Measurements from ENCODE around the gene VSTM2B. TPM values are rescaled to one million over a fixed set of nuclear protein-coding genes. Genes with fewer than 3 reads are reported as not detected.

The VSTM2B gene
- total and polyA plus RNA-seq, 7 experiments from 2014 or later: 0.24 TPM; not detected in 6

- peak within 1 kb of the TSS; percentile 95 to 100 (median 98) for H3K4me3 Mint-ChIP-seq
- ATAC-seq: peak; percentile 89
- peaks cover 12 to 16% of the 10 kb centered on the region in 2 donors for H3K4me1 ChIP-seq (ENCODE audit: control insufficient read depth in 2 of 2, insufficient read depth in 2 of 2, low read length in 2 of 2)
- H3K27ac ChIP-seq (ENCODE audit: low read depth, low read length): peak within 1 kb of the TSS; percentile 91
- H3K9me3 Mint-ChIP-seq: peaks cover 0 to 5% (median 0%) of the 10 kb centered on the region in 11 donors
- H3K4me3 ChIP-seq (ENCODE audit: low read length): peak within 1 kb of the TSS; percentile 81
- H3K36me3 Mint-ChIP-seq: peaks cover 5 to 21% (median 9%) of the 10 kb centered on the region in 5 donors
- H3K9me3 ChIP-seq (ENCODE audit: control insufficient read depth in 2 of 3, low read length in 3 of 3): no peaks in the 10 kb centered on the region
- H3K36me3 ChIP-seq (ENCODE audit: control insufficient read depth in 2 of 3, insufficient read depth in 3 of 3, low read length in 3 of 3): peaks cover 3 to 25% (median 9%) of the 10 kb centered on the region in 3 experiments
- H3K4me1 Mint-ChIP-seq: peaks cover 14 to 40% (median 26%) of the 10 kb centered on the region in 7 donors
- H3K27me3 Mint-ChIP-seq: peaks cover 0 to 5% (median 0%) of the 10 kb centered on the region in 5 donors
- ChIA-PET POLR2A (interaction anchor here (0.7 to 9.9 kb wide), 39 partner anchors 9 to 1812 kb away, joined by 3 to 198 read pairs (median 7); partner anchors contain the start of genes C19orf12, PLEKHF1 and URI1), CTCF (interaction anchor here (0.6 to 3.5 kb wide), 11 partner anchors 56 to 266 kb away, joined by 3 to 39 read pairs (median 10); partner anchors contain the start of genes C19orf12 and PLEKHF1)
- DNase-seq: peak; percentile 96 to 98 (median 97)
- H3K27me3 ChIP-seq (ENCODE audit: control insufficient read depth in 2 of 2, insufficient read depth in 2 of 2, low read length in 2 of 2): no peaks in the 10 kb centered on the region
- peak within 1 kb of the TSS; percentile 100 for H3K27ac Mint-ChIP-seq
- intact Hi-C loops (cut with micrococcal nuclease): loop anchor here (1.0 to 10.0 kb wide), 13 partner anchors 19 to 1811 kb away; partner anchors contain the start of genes UQCRFS1 (in 2 of the 2), URI1 (in 2 of the 2) and CCNE1 (in 1 of the 2)
Measured at GRCh38 chr19:29605653-29606419, 80.0 kb downstream of the VSTM2B start, which contains the start of gene POP4. Gene POP4, plus strand, starts transcription at chr19:29606283. Its CDS starts 36 bp downstream, at chr19:29606319.

DNA sequence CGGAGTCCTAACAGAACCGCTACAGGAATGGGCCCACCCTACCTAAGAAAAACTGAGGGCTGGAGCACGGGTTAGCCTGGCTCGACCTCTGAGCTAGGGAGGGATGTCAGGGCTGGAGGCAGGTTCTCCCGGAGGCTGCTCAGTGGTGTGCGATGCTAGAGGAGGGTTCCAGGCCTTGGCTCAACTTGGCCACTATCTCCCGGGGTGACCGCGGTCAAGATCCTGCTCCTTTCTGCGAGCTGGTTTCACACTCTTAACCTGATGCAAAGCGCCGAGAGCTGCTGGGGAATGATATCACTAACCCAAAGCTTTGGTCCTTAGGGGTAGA is 80.6 kb downstream of the VSTM2B start:
- peak overlapping the region; percentile 95 to 100 (median 98) for H3K4me3 Mint-ChIP-seq
- ChIA-PET POLR2A (interaction anchor here (0.7 to 9.9 kb wide), 37 partner anchors 8 to 1813 kb away, joined by 3 to 198 read pairs (median 7); partner anchors contain the start of genes C19orf12, PLEKHF1 and URI1), CTCF (interaction anchor here (0.6 to 3.5 kb wide), 10 partner anchors 55 to 266 kb away, joined by 3 to 39 read pairs (median 10); partner anchors contain the start of genes C19orf12 and PLEKHF1)
- Histone ChIP-seq H3K4me3 (ENCODE audit: low read length) (peak overlapping the region; percentile 81), H3K36me3 (ENCODE audit: control insufficient read depth in 2 of 3, insufficient read depth in 3 of 3, low read length in 3 of 3) (peaks cover 7 to 30% (median 9%) of the 10 kb centered on the region in 3 experiments), H3K9me3 (ENCODE audit: control insufficient read depth in 2 of 3, low read length in 3 of 3) (no peaks in the 10 kb centered on the region), H3K27ac (ENCODE audit: low read depth, low read length) (peak overlapping the region; percentile 91), H3K4me1 (ENCODE audit: control insufficient read depth in 2 of 2, insufficient read depth in 2 of 2, low read length in 2 of 2) (peaks cover 18% of the 10 kb centered on the region in 2 donors), H3K27me3 (ENCODE audit: control insufficient read depth in 2 of 2, insufficient read depth in 2 of 2, low read length in 2 of 2) (no peaks in the 10 kb centered on the region)
- peaks cover 0 to 5% (median 0%) of the 10 kb centered on the region in 5 donors for H3K27me3 Mint-ChIP-seq
- DNase-seq (no peak), ATAC-seq (peak; percentile 36)
- H3K36me3 Mint-ChIP-seq: peaks cover 5 to 24% (median 9%) of the 10 kb centered on the region in 5 donors
- peak overlapping the region; percentile 100 for H3K27ac Mint-ChIP-seq
- intact Hi-C loops (cut with micrococcal nuclease): loop anchor here (1.0 to 10.0 kb wide), 13 partner anchors 19 to 1812 kb away; partner anchors contain the start of genes UQCRFS1 (in 2 of the 2), URI1 (in 2 of the 2) and CCNE1 (in 1 of the 2)
- H3K9me3 Mint-ChIP-seq: peaks cover 0 to 5% (median 0%) of the 10 kb centered on the region in 11 donors
- H3K4me1 Mint-ChIP-seq: peaks cover 14 to 43% (median 29%) of the 10 kb centered on the region in 7 donors

GRCh38 chr19:29609636-29610035 is 83.8 kb downstream of the VSTM2B start:
- H3K27ac ChIP-seq (ENCODE audit: low read depth, low read length): peak overlapping the region; percentile 17

DNA sequence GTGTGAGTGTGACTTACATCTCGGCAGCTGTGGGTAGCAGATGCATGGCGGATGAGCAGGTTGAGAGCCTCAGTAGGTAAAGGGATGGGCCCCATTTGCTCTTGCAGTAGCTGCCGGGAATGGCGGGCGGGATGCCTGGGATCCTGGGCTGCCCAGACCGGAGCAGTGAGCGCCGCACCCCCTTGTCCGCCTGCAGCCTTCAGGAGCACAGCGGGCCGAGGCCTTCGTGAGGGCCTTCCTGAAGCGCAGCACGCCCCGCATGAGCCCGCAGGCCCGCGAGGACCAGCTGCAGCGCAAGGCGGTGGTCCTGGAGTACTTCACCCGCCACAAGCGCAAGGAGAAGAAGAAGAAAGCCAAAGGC is 84.4 kb downstream of the VSTM2B start:
- no peak for DNase-seq
- intact Hi-C loops (cut with micrococcal nuclease): loop anchor here (1.0 to 2.0 kb wide), 4 partner anchors 58 to 263 kb away; no protein-coding TSS in a partner anchor
- POLR2A ChIA-PET: interaction anchor here (1.2 to 9.9 kb wide), 9 partner anchors 12 to 103 kb away, joined by 4 to 198 read pairs (median 11); partner anchors contain the start of genes C19orf12 and PLEKHF1
- CTCF ChIA-PET: interaction anchor here (0.8 to 5.8 kb wide), 19 partner anchors 11 to 115 kb away, joined by 3 to 115 read pairs (median 5); partner anchors contain the start of genes C19orf12 and PLEKHF1
- Mint-ChIP-seq H3K27me3 (peaks cover 0 to 5% (median 0%) of the 10 kb centered on the region in 5 donors), H3K36me3 (peaks cover 16 to 55% (median 20%) of the 10 kb centered on the region in 5 donors), H3K4me1 (peaks cover 19 to 42% (median 33%) of the 10 kb centered on the region in 7 donors), H3K9me3 (peaks cover 0 to 5% (median 0%) of the 10 kb centered on the region in 11 donors), H3K27ac (peak overlapping the region in 1 of 9 donors; percentile 56), H3K4me3 (no peak overlapping the region)
- H3K4me1 ChIP-seq (ENCODE audit: control insufficient read depth in 2 of 2, insufficient read depth in 2 of 2, low read length in 2 of 2): peaks cover 14 to 19% of the 10 kb centered on the region in 2 donors
- no peaks in the 10 kb centered on the region for H3K9me3 ChIP-seq (ENCODE audit: control insufficient read depth in 2 of 3, low read length in 3 of 3)
- peaks cover 16 to 67% (median 28%) of the 10 kb centered on the region in 3 experiments for H3K36me3 ChIP-seq (ENCODE audit: control insufficient read depth in 2 of 3, insufficient read depth in 3 of 3, low read length in 3 of 3)
- no peak overlapping the region for H3K27ac ChIP-seq (ENCODE audit: low read depth, low read length)
- H3K27me3 ChIP-seq (ENCODE audit: control insufficient read depth in 2 of 2, insufficient read depth in 2 of 2, low read length in 2 of 2): no peaks in the 10 kb centered on the region
- no peak for ATAC-seq
- no peak overlapping the region for H3K4me3 ChIP-seq (ENCODE audit: low read length)

More at GRCh38 chr19:29609636-29610035, 83.8 kb downstream of the VSTM2B start:
- no peaks in the 10 kb centered on the region for H3K9me3 ChIP-seq (ENCODE audit: control insufficient read depth in 2 of 3, low read length in 3 of 3)
- H3K27me3 ChIP-seq (ENCODE audit: control insufficient read depth in 2 of 2, insufficient read depth in 2 of 2, low read length in 2 of 2): no peaks in the 10 kb centered on the region
- Mint-ChIP-seq H3K9me3 (peaks cover 0 to 5% (median 0%) of the 10 kb centered on the region in 11 donors), H3K4me3 (peak overlapping the region in 1 of 10 donors; percentile 2), H3K27ac (peak overlapping the region in 2 of 9 donors; percentile 21 to 25), H3K36me3 (peaks cover 15 to 51% (median 20%) of the 10 kb centered on the region in 5 donors), H3K4me1 (peaks cover 19 to 45% (median 33%) of the 10 kb centered on the region in 7 donors), H3K27me3 (peaks cover 0 to 5% (median 0%) of the 10 kb centered on the region in 5 donors)
- H3K4me1 ChIP-seq (ENCODE audit: control insufficient read depth in 2 of 2, insufficient read depth in 2 of 2, low read length in 2 of 2): peaks cover 18 to 19% of the 10 kb centered on the region in 2 donors
- no peak overlapping the region for H3K4me3 ChIP-seq (ENCODE audit: low read length)
- ChIA-PET POLR2A (interaction anchor here (0.9 to 9.9 kb wide), 9 partner anchors 55 to 235 kb away, joined by 5 to 198 read pairs (median 5); partner anchors contain the start of genes C19orf12 and PLEKHF1), CTCF (interaction anchor here (0.8 to 5.8 kb wide), 17 partner anchors 10 to 116 kb away, joined by 3 to 115 read pairs (median 7); partner anchors contain the start of genes C19orf12 and PLEKHF1)
- DNase-seq (no peak), ATAC-seq (no peak)
- H3K36me3 ChIP-seq (ENCODE audit: control insufficient read depth in 2 of 3, insufficient read depth in 3 of 3, low read length in 3 of 3): peaks cover 16 to 61% (median 28%) of the 10 kb centered on the region in 3 experiments
- intact Hi-C loops (cut with micrococcal nuclease): loop anchor here (1.0 to 10.0 kb wide), 7 partner anchors 59 to 1815 kb away; partner anchors contain the start of gene URI1 (in 1 of the 2)

- H3K4me1 Mint-ChIP-seq: peaks cover 16 to 39% (median 29%) of the 10 kb centered on the region in 7 donors
- intact Hi-C loops (cut with micrococcal nuclease): loop anchor here (1.0 to 2.0 kb wide), 4 partner anchors 58 to 262 kb away; no protein-coding TSS in a partner anchor
- peak overlapping the region; percentile 35 for H3K27ac ChIP-seq (ENCODE audit: low read depth, low read length)
- POLR2A ChIA-PET: interaction anchor here (1.2 to 9.9 kb wide), 10 partner anchors 11 to 102 kb away, joined by 4 to 198 read pairs (median 10); partner anchors contain the start of genes C19orf12 and PLEKHF1
- peak overlapping the region in 8 of 9 donors; percentile 6 to 77 (median 44) for H3K27ac Mint-ChIP-seq
- H3K36me3 ChIP-seq (ENCODE audit: control insufficient read depth in 2 of 3, insufficient read depth in 3 of 3, low read length in 3 of 3): peaks cover 16 to 72% (median 28%) of the 10 kb centered on the region in 3 experiments
- no peaks in the 10 kb centered on the region for H3K9me3 ChIP-seq (ENCODE audit: control insufficient read depth in 2 of 3, low read length in 3 of 3)
- no peak overlapping the region for H3K4me3 ChIP-seq (ENCODE audit: low read length)
- H3K36me3 Mint-ChIP-seq: peaks cover 20 to 60% (median 26%) of the 10 kb centered on the region in 5 donors
- peaks cover 0 to 4% (median 0%) of the 10 kb centered on the region in 5 donors for H3K27me3 Mint-ChIP-seq
- H3K27me3 ChIP-seq (ENCODE audit: control insufficient read depth in 2 of 2, insufficient read depth in 2 of 2, low read length in 2 of 2): no peaks in the 10 kb centered on the region
- peaks cover 0 to 5% (median 0%) of the 10 kb centered on the region in 11 donors for H3K9me3 Mint-ChIP-seq
- DNase-seq: peak; percentile 61 to 85 (median 79)
- peaks cover 14 to 16% of the 10 kb centered on the region in 2 donors for H3K4me1 ChIP-seq (ENCODE audit: control insufficient read depth in 2 of 2, insufficient read depth in 2 of 2, low read length in 2 of 2)
- ATAC-seq: peak; percentile 82
- CTCF ChIA-PET: interaction anchor here (0.6 to 5.8 kb wide), 22 partner anchors 10 to 115 kb away, joined by 3 to 115 read pairs (median 5); partner anchors contain the start of genes C19orf12 and PLEKHF1
- H3K4me3 Mint-ChIP-seq: peak overlapping the region in 1 of 10 donors; percentile 10
Measured at GRCh38 chr19:29610574-29611271, 84.9 kb downstream of the VSTM2B start.

All from naive thymus-derived CD4-positive, alpha-beta T cell (primary cell).